Adrenal gland (tissue), 19 donors: ENCODE measurements around the gene INPPL1. TPM values are rescaled to one million over a fixed set of nuclear protein-coding genes. Genes with fewer than 3 reads are reported as not detected.

ENCODE experiments used
- DNase-seq, 7 donors: peaks; one replicate each; pipeline ENCODE4 v3.0.0-alpha.2; 2019 to 2020
- H3K27ac ChIP-seq, 5 donors: fragments of 200-600 bp; sonication (generic) in 4 of 5; 1 replicate in 3 of 5; 2 replicates in 2 of 5; pipeline versions ENCODE4 v1.5.1 to v1.8.0; 2016 to 2020; ENCODE audit warnings: mild to moderate bottlenecking in 1 of 5
- H3K27me3 ChIP-seq: fragments of 200-600 bp; 2 replicates; pipeline ENCODE4 v1.8.0; 2021
- H3K36me3 ChIP-seq, 2 donors: fragments of 200-600 bp; replicated peaks in 1 of 2; 1 replicate in 1 of 2; 2 replicates in 1 of 2; pipeline versions ENCODE4 v1.5.1 to v1.8.0; 2018 to 2022
- H3K4me1 ChIP-seq, 2 donors: fragments of 200-600 bp; replicated peaks in 1 of 2; 1 replicate in 1 of 2; 2 replicates in 1 of 2; pipeline versions ENCODE4 v1.5.1 to v1.8.0; 2018 to 2021
- H3K4me3 ChIP-seq, 4 donors: fragments of 200-600 bp; sonication (generic) in 3 of 4; one replicate each; pipeline ENCODE4 v1.5.1; 2016 to 2018
- H3K9me3 ChIP-seq, 3 donors: fragments of 200-600 bp; sonication (generic) in 1 of 3; replicated peaks in 1 of 3; 1 replicate in 2 of 3; 2 replicates in 1 of 3; pipeline versions ENCODE4 v1.5.1 to v1.8.0; 2016 to 2021
- CTCF ChIP-seq, 6 experiments: fragments of 450-650 bp in 4 of 6; fragments of 200-600 bp in 2 of 6; sonication (generic) in 1 of 6; IDR thresholded peaks; 1 replicate in 5 of 6; 2 replicates in 1 of 6; pipeline versions ENCODE4 v1.5.1 to v1.8.0; 2016 to 2021; ENCODE audit warnings: antibody characterized with exemption in 6 of 6, mild to moderate bottlenecking in 2 of 6, moderate library complexity in 1 of 6
- POLR2A ChIP-seq, 2 donors: fragments of 450-650 bp; IDR thresholded peaks; one replicate each; pipeline ENCODE4 v1.6.1; 2017; ENCODE audit warnings: antibody characterized with exemption in 2 of 2, mild to moderate bottlenecking in 2 of 2, moderate library complexity in 1 of 2
- WGBS, 4 donors: extraction: QIAGEN DNeasy Blood & Tissue Kit in 2 of 4; methylation state at CpG; one replicate each; pipeline versions ENCODE4 v1.1.5 to v1.1.7; 2013 to 2017; 5-methylcytosine and 5-hydroxymethylcytosine counted together
- intact Hi-C, 2 donors: fragments of 100-400 bp; cut with DNase I; formaldehyde crosslinking; loops; one replicate each; pipeline versions ENCODE4 v1.14.1 to v1.15.0; 2022 to 2023
- long read RNA-seq, 10 donors: library from polyadenylated mRNA in 3 of 10; unstranded in 2 of 10; stranded (forward) in 1 of 10; transcript quantifications; one replicate each; pipeline ENCODE4 v2.0.0 and lab custom pipeline, GENCODE V29; 2021 to 2026
- polyA plus RNA-seq, 3 donors: library from polyadenylated mRNA; stranded (reverse); fragments of 200-250 nt in 2 of 3; fragments of 350-450 nt in 1 of 3; fragmentation: Illumina TruSeq in 1 of 3; extraction: RNeasy Lipid Tissue Mini Kit (QIAGEN cat#74804) in 1 of 3; gene quantifications; one replicate each; pipeline ENCODE4 v1.2.3, GENCODE V29; 2013 to 2014
- total RNA-seq, 9 donors: library from RNA; depleted of rRNA in 4 of 9; stranded (reverse); fragments of >200 nt in 4 of 9; fragments of 120-200 nt in 1 of 9; fragmentation: NEBNext Ultra II Directional in 1 of 9; extraction: Animal tissue kit (Norgen Biotek cat#: 25700) in 1 of 9; gene quantifications; one replicate each; pipeline versions ENCODE4 v1.1.0 to v1.2.4, GENCODE V29; 2013 to 2023
- donor health status: healthy with polysubstance abuse.
- donor health status: Bipolar disorder and iron deficiency.
- donor health status: DM: yes; HTN: yes; CAD: no.
- donor health status: DM: no; HTN: no; CAD: no.
- donor health status: DM: no; HTN: no; CAD: no.
- donor health status: DM: yes; HTN: yes; CAD: no.

Gene INPPL1, protein sequence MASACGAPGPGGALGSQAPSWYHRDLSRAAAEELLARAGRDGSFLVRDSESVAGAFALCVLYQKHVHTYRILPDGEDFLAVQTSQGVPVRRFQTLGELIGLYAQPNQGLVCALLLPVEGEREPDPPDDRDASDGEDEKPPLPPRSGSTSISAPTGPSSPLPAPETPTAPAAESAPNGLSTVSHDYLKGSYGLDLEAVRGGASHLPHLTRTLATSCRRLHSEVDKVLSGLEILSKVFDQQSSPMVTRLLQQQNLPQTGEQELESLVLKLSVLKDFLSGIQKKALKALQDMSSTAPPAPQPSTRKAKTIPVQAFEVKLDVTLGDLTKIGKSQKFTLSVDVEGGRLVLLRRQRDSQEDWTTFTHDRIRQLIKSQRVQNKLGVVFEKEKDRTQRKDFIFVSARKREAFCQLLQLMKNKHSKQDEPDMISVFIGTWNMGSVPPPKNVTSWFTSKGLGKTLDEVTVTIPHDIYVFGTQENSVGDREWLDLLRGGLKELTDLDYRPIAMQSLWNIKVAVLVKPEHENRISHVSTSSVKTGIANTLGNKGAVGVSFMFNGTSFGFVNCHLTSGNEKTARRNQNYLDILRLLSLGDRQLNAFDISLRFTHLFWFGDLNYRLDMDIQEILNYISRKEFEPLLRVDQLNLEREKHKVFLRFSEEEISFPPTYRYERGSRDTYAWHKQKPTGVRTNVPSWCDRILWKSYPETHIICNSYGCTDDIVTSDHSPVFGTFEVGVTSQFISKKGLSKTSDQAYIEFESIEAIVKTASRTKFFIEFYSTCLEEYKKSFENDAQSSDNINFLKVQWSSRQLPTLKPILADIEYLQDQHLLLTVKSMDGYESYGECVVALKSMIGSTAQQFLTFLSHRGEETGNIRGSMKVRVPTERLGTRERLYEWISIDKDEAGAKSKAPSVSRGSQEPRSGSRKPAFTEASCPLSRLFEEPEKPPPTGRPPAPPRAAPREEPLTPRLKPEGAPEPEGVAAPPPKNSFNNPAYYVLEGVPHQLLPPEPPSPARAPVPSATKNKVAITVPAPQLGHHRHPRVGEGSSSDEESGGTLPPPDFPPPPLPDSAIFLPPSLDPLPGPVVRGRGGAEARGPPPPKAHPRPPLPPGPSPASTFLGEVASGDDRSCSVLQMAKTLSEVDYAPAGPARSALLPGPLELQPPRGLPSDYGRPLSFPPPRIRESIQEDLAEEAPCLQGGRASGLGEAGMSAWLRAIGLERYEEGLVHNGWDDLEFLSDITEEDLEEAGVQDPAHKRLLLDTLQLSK
- 100 to 1,000 TPM in 5 of 9 donors, 10 to 100 TPM in 4; 66.5 to 238 (median 106) TPM for total RNA-seq
- polyA plus RNA-seq, result 100 to 1,000 TPM in 2 of 3 donors, 10 to 100 TPM in 1; 45.3 to 395 (median 130) TPM
- long read RNA-seq, donor 1, full-length matches to known transcripts, result 2 of 34 reads
- long read RNA-seq, donor 1, partial matches to known transcripts, result 32 of 34 reads
- long read RNA-seq, donor 1, other reads (novel, unspliced or antisense), result 0 of 34 reads
- long read RNA-seq, donor 2, partial matches to known transcripts, result 22 of 29 reads
- long read RNA-seq, donor 2, other reads (novel, unspliced or antisense), result 0 of 29 reads
- long read RNA-seq, donor 3, full-length matches to known transcripts, result 4 of 29 reads
- long read RNA-seq, donor 3, partial matches to known transcripts, result 25 of 29 reads
- long read RNA-seq, donor 3, other reads (novel, unspliced or antisense), result 0 of 29 reads
- long read RNA-seq, donor 4, partial matches to known transcripts, result 1 of 2 reads
- long read RNA-seq, donor 4, other reads (novel, unspliced or antisense), result 0 of 2 reads
- long read RNA-seq, donor 5, full-length matches to known transcripts, result 3 of 173 reads
- long read RNA-seq, donor 5, partial matches to known transcripts, result 53 of 173 reads
- long read RNA-seq, donor 5, other reads (novel, unspliced or antisense), result 117 of 173 reads
- long read RNA-seq, donor 6, partial matches to known transcripts, result 6 of 6 reads
- long read RNA-seq, donor 6, other reads (novel, unspliced or antisense), result 0 of 6 reads
- long read RNA-seq, donor 7, partial matches to known transcripts, result 39 of 41 reads
- long read RNA-seq, donor 7, other reads (novel, unspliced or antisense), result 0 of 41 reads
- long read RNA-seq, donor 8, full-length matches to known transcripts, result 9 of 84 reads
- long read RNA-seq, donor 8, partial matches to known transcripts, result 75 of 84 reads
- long read RNA-seq, donor 8, other reads (novel, unspliced or antisense), result 0 of 84 reads
- long read RNA-seq, donor 9, partial matches to known transcripts, result 33 of 35 reads
- long read RNA-seq, donor 9, other reads (novel, unspliced or antisense), result 0 of 35 reads
- long read RNA-seq, donor 10, full-length matches to known transcripts, result 3 of 17 reads
- long read RNA-seq, donor 10, partial matches to known transcripts, result 14 of 17 reads
- long read RNA-seq, donor 10, other reads (novel, unspliced or antisense), result 0 of 17 reads

DNA sequence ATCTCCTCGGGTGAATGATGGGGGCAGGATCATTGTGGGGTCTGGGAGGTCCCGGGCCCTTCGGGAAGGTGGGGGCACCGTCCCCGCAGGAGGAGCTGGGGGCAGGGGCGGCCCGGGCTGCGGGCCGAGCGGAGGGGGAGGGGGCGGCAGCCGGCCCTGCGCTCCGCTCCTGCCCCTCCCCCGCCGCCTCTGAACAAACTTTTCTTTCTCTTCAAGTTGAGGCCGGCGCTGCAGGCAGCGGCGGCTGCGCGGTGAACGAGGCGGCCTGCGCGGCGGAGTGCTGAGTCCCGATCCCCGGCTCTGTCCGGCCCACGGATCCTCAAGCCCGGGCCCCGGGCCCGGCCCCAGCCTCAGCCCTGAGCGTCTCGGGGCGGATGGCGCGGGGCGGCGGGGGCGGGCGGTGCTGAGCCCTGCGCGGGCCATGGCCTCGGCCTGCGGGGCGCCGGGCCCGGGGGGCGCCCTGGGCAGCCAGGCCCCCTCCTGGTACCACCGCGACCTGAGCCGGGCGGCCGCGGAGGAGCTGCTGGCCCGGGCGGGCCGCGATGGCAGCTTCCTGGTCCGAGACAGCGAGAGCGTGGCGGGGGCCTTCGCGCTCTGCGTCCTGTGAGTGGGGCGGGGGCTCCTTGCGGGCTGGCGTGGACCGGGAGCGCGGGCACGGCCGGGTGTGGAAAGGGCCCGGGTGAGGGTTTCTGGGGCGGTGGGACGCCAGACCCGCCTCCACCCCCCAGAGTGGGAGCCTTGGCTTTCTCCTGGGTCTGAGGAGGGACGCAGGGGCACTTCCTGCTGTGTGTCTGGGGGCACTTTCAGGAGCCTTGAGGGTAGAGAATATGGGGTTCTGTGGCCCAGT is at the start of gene INPPL1:
Gene INPPL1, plus strand, starts transcription at position 204 of the 847 bp plus-strand sequence. Its CDS starts 218 bp downstream, at position 422.
- Histone ChIP-seq H3K27me3 (no peaks in the 10 kb centered on the region), H3K9me3 (no peaks in the 10 kb centered on the region), H3K4me3 (peak within 1 kb of the TSS; percentile 68 to 93 (median 82)), H3K4me1 (peaks cover 14 to 30% of the 10 kb centered on the region in 2 donors), H3K36me3 (peaks cover 0 to 22% of the 10 kb centered on the region in 2 donors), H3K27ac (peak within 1 kb of the TSS; percentile 89 to 96 (median 94))
- intact Hi-C loops, result no loop called here
- WGBS, 4 donors, result 0 to 1% (median 0%) methylated on average over 1 to 81 of the region's 81 CpGs
- DNase-seq, result peak; percentile 42 to 73 (median 71)
- TF ChIP-seq POLR2A (IDR thresholded peaks at IDR 0.05) (peak in 1 of 2 donors; percentile 28), CTCF (IDR thresholded peaks at IDR 0.05) (no peak)

- Histone ChIP-seq H3K27ac (no peak overlapping the region), H3K9me3 (no peaks in the 10 kb centered on the region), H3K4me3 (no peak overlapping the region), H3K4me1 (no peaks in the 10 kb centered on the region), H3K36me3 (no peaks in the 10 kb centered on the region), H3K27me3 (no peaks in the 10 kb centered on the region)
- intact Hi-C loops, result no loop called here
- 81 to 92% (median 89%) methylated on average over 3 to 6 of the region's 6 CpGs for WGBS, 4 donors
- DNase-seq, result no peak
- TF ChIP-seq POLR2A (IDR thresholded peaks at IDR 0.05) (no peak), CTCF (IDR thresholded peaks at IDR 0.05) (no peak)
These were observed 46.9 kb upstream of the INPPL1 start for GRCh38 chr11:72177656-72178055.
